ENCODE results near the gene CHAD. TPM values are rescaled to one million over a fixed set of nuclear protein-coding genes. Genes with fewer than 3 reads are reported as not detected.

CHAD gene
- total RNA-seq, 1 donor from 2014 or later: not detected

DNA sequence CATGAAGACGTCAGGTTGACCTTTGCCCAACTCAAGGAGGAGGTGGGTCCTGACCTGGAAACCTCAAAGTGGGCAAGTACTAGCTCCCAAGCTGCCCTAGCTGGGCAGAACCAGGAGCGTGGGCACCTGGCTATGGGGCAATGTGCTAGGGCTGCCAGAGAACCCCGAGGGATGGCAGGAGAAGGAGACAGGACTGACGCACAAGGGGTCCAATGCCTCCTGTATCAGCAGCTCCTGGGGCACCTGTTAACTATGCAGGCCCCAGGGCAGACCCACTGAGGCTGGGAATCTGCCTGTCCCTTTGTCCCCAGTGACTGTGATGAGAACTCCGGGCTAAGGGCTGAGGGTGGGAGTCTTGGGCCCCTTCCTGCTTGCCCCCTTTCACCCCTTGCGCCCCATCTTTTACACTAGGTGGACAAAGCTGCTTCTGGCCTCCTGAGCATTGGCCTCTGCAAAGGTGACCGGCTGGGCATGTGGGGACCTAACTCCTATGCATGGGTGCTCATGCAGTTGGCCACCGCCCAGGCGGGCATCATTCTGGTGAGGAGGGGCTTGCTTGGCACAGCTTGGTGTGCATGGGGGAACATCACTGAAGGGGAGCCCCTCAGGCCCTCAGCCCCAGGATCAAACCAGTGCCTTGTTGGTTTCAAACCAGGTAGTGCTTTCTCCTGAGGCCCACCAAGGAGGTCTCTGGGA, 7.7 kb downstream of the CHAD start:
- no peak for DNase-seq (ENCODE audit: extremely low read depth, low read depth, low spot score)

- no peak for DNase-seq (ENCODE audit: extremely low read depth, low read depth, low spot score)
Measured at GRCh38 chr17:50459756-50460155, 8.9 kb downstream of the CHAD start.

DNA sequence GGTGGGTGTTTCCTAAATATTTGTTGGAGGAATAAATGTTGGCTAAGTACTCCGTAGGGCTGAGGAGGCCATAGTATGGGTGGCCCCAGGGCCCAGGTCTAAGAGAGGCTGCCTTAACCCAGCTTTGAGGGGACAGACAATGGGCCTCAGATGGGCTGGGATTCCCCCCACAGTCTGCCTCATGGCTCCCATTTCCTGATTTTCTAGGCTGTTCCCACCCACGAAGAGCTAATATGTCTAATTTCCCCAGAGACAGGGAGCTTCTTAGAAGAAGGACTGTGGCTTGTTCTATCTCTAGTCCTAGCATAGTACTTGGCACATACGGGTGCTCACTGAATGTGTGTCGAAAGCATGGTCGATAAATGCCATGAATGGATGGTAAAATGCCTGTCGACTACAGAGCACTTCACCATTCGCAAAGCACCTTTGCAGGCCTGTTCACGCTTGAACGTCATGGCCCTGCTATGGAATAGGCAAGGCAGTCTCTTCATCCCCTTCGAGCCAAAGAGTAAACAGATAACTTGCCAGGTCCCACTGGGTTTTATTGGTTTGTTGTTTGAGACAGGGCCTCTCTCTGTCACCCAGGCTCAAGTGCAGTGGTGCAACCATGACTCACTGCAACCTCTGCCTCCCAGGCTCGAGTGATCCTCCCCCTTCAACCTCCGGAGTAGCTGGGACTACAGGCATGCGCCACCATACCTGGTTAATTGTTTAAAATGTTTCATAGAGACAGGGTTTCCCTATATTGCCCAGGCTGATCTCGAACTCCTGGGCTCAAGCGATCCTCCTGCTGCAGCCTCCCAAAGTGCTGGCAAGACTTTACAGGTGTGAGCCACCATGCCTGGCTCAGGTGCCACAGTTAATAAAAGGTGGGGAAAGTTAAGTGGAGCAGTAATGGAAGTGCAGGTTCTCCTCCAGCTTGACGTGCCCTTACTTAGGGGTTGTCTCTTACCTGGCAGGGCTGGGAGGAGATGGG, 9.7 kb downstream of the CHAD start:
- DNase-seq (ENCODE audit: extremely low read depth, low read depth, low spot score): no peak

DNA sequence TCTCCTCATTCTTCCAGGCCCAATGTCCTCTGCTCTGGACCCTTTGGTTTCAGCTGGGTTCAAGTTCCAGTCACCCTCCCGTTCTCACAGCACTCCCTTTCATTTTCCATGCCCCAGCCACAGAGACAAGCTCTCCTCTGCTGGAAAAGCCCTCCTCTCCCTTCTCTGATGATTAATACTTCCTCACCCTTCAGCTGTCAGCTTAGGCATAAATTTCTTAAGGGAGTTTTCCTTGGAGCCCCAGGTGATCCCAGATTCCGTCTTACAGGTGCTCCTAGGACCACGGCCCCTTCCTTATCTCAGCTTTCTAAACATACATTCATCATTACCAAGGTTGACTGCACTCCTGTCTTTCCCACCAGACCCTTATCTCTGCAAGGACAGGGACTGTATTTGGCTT, 10.4 kb downstream of the CHAD start:
- DNase-seq (ENCODE audit: extremely low read depth, low read depth, low spot score): no peak

DNA sequence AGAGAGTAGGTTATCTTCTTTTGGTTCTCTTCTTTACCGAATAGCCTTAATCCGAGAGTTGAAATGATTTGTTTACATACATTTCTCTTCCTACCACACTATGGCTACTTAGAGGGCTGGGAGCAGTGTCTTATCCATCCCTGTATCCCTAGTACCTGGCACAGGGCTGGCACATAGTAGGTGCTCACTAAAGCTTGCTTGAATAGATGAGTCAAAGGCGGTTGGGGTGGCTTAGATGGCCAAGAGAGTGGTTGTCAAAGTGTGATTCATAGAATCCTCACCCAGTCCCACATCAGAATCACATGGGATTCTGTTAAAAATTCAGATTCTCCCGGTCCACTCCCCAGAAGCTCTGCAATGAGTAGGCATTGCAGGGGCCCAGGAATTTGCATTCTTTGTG, 11.1 kb downstream of the CHAD start:
- no peak for DNase-seq (ENCODE audit: extremely low read depth, low read depth, low spot score)

GRCh38 chr17:50453901-50454300, 14.8 kb downstream of the CHAD start:
- no peak for DNase-seq (ENCODE audit: extremely low read depth, low read depth, low spot score)

DNA sequence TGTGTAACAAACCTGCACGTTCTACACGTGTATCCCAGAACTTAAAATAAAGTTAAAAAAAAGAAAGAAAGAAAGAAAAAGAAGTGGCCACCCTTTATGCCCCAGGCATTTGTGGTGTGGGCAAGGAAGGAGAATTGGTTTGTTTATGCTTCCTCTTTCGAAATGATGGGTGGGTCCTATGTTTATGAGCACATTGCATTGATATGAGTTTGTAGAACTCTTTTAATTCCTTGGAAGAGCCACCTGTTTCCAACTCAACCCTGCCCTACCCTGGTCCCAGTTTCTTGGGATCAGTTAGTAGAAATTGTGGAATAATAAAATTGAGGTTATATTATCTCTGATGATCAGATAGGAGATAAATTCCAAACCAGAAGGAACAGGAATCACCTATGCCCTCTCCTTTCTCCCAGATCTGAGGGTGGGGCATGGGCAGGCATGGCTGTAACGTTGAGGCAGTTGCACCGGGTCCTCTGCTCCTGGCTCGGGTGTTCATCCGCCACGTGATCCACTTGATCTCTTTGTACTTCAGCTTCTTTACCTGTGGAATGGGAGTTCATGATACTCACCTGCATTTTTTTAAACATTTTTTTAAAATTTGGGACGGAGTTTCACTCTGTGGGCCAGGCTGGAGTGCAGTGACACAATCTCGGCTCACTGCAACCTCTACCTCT, 15.9 kb downstream of the CHAD start:
- no peak for DNase-seq (ENCODE audit: extremely low read depth, low read depth, low spot score)

GRCh38 chr17:50451943-50452629, 16.6 kb downstream of the CHAD start:
- no peak for DNase-seq (ENCODE audit: extremely low read depth, low read depth, low spot score)

GRCh38 chr17:50448643-50449042, 20.0 kb downstream of the CHAD start:
- no peak for DNase-seq (ENCODE audit: extremely low read depth, low read depth, low spot score)

GRCh38 chr17:50447870-50448595, 20.6 kb downstream of the CHAD start:
- no peak for DNase-seq (ENCODE audit: extremely low read depth, low read depth, low spot score)

- no peak for DNase-seq (ENCODE audit: extremely low read depth, low read depth, low spot score)
Measured at GRCh38 chr17:50445730-50446325, 22.9 kb downstream of the CHAD start.

GRCh38 chr17:50444841-50445715, 23.6 kb downstream of the CHAD start:
- DNase-seq (ENCODE audit: extremely low read depth, low read depth, low spot score): no peak

GRCh38 chr17:50443505-50443974, 25.1 kb downstream of the CHAD start:
- DNase-seq (ENCODE audit: extremely low read depth, low read depth, low spot score): no peak

DNA sequence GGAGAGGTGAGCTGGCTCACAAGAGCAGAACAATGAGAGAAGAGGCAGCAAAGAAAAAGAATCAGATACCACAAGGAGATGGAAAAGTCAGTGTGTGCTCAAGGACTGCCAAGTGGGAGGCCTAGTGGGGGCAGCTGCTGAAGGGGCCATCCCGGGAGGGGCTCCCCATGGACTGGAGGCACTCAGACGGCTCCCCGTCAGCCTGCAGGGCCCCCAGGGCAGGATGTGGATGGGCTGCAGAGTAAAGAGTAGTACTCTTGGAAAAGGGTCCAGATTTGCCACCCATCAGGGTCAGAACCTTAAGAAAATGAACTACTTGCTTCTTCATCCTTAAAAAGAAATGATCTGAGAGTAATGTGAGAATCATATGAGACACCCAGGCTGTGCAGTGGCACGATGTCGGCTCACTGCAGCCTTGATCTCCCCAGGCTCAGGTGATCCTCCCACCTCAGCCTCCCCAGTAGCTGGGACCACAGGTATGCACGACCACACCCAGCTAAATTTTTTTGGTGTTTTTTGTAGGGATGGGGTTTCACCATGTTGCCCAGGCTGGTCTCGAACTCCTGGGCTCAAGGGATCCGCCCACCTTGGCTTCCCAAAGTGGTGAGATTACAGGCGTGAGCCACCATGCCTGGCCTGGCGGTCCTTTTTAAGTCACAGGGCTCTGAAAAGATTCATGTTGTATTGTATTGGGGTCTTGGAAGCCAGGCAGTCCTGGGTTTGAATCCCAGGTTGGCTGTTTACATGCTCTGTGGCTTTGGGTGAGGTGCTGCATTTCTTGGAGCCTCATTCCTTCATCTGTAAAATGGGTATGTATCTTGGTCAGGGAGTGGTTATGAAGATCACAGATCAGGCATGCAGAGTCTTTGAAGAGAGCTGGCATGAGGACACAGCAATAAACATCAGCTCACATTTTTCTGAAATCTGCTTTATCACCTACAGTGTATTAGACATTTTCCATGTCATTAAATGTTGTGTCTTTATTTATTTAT, 27.5 kb downstream of the CHAD start:
- no peak for DNase-seq (ENCODE audit: extremely low read depth, low read depth, low spot score)

- DNase-seq (ENCODE audit: extremely low read depth, low read depth, low spot score): no peak
Measured at GRCh38 chr17:50440172-50440837, 28.4 kb downstream of the CHAD start.

DNA sequence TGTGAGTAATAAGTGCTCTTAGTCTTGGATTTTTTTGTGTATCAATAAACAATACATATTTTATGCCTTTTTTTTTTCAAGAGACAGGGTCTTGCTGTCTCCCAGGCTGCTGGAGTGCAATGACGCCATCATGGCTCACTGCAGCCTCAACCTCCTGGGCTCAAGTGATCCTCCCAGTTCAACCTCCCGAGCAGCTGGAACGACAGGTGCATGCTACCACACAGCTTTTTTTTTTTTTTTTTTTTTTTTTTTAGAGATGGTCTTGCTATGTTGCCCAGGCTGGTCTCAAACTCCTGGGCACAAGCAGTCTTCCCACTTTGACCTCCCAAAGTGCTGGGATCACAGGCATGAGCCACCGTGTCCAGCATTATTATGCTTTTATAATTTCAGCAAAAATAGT, 29.7 kb downstream of the CHAD start:
- no peak for DNase-seq (ENCODE audit: extremely low read depth, low read depth, low spot score)

- no peak for DNase-seq (ENCODE audit: extremely low read depth, low read depth, low spot score)
Measured at GRCh38 chr17:50437409-50437808, 31.3 kb downstream of the CHAD start.

All from glomerular endothelial cell (primary cell).